Measurements from ENCODE around the gene AGPAT3.

DNA sequence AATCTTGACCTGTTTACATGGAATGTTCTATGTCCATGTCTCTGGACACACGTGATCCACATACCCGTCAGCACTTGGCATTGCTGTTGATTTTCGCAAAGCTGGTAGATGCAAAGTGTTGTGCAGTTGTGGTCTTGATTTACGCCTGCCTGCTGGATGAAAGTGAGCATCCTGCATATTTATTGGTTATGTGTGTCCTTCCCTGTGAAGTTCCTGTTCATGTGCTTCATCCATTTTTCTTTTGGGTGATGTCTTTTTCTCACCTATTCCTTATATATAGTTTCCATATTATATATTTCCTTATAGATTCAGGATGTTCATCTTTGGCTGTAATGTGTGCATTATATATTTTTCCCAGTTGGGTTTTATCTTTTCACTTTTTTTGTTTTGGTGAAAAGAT, 6.5 kb downstream of the AGPAT3 start:
- TF ChIP-seq CTCF (IDR thresholded peaks at IDR 0.05) (no peak), POLR2A (IDR thresholded peaks at IDR 0.05) (no peak)

All from prostate gland (tissue), 2 donors.